Stimulated activated CD8-positive, alpha-beta memory T cell treated with anti-CD3 and anti-CD28 coated beads, Interleukin-15, amount 100 ng/mL, for 24 hours (primary cell): ENCODE measurements around the gene KCND1.
A peak's percentile ranks its signal among the peaks of the same experiment; 100 is the strongest.
"Not testable (repeated sequence)": the region's sequence is repeated elsewhere in the genome, so short reads cannot be mapped to it uniquely, and the experiment has no call there.

Experiments used
- DNase-seq: peaks from one replicate; pipeline ENCODE4 v3.0.0-alpha.2; 2020; ENCODE audit warnings: low read depth

KCND1 gene

DNA sequence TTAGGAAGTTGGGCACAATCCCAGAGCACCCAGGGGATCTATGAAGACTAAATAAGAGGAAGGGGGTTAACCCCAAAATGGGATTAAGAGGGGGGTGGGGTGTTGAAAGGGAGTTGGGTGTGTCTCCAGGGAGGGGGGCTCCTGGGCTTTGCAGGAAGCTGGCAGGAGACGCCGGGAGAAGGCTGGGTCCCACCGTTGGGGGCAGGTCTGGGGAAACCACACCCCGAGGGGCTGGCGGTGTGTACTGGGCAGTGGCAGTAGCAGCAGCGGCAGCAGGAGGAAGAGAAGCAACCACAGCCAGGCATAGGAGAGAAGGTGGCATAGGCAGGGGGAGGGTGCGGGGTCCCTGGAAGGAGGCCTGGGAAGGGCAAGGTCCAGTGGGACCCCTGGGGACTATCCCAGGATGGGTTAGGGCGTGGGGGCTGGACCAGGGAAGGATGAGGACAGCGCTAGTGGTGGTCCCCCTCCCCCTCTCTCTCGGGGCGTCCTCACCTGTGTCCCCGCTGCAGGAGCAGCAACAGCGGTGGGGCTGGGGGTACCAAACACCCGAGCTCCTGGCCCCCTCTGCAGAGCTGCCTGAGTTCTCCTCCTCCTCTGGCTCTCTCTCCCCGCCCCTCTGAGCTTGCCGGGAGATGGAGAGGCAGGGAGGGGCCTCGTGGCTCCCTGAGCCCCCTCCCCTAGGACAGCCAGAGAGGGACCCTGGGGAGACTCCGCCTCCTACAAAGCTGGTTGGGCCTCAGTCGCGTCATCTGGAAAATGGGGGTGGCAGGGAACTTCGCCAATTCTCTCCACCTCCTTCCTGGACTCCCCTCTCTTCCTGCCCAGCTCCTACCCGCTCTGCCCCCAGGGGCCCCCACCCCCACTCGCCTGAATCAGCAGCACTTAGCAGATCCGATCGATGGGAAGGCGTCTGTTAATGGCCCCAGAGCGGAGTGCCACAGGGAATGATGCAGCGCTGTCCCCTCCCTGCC lies at the start of gene KCND1:
Gene KCND1 (minus strand): TSS at position 596 of the 971 bp plus-strand sequence. CDS start 1,573 bp downstream, outside the sequence.
- no peak for DNase-seq

DNA sequence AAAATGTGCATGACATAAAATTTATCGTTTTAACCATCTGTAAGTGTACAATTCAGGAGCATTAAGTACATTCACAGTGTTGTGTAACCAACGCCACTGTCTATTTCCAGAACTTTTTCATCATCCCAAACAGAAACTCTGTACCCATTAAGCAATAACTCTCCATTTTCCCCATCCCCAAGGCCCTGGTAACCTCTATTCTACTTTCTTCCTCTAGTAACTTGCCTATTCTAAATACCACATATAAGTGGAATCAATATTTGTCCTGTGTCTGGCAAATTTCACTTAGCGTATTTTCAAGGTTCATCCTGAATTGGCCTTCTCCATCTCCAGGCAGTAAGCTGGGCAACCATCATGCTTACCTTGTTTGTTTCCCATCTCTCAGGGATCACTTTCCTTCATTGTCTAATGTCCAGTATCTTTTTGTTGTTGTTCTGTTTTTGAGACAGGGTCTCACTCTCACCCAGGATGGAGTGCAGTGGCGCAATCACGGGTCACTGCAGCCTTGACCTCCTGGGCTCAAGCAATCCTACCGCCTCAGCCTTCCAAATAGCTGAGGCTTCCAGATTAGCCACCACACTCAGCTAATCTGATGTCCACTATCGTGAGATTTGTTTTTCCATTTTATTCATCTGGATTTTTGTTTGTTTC lies 48.1 kb upstream of the KCND1 start:
- no peak for DNase-seq

DNA sequence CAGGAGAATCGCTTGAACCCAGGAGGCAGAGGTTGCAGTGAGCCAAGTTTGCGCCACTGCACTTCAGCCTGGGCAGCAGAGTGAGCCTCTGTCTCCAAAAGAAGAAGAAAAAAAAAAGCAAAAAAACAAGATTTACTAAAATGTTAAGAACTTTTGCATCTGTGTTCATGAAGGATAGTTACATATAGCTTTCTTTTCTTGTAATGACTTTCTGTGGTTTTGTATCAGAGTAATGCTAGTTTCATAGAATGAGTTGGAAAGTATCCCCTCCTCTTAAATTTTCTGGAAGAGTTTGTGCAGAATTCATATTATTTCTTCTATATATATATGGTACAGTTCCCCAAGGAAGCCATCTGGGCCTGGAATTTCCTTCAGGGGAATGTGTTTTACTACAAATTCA lies 47.4 kb upstream of the KCND1 start:
- DNase-seq = no peak

DNA sequence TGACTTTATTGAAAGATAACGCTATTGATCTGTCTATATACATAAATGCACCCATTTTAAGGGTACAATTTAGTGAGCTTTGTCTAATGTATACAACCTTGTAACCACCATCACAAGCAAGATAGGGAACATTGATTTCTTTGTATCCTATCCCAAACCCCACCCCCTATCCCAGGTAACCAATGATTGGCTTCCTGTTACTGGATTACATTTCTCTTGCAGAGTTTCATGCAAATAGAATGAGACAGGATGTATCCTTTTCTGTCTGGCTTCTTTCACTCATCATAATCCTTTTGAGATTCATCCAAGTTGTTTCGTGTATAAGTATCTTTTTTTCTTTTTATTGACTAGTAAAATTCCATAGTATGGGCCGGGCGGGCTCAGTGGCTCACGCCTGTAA lies 32.1 kb upstream of the KCND1 start:
- DNase-seq = no peak

DNA sequence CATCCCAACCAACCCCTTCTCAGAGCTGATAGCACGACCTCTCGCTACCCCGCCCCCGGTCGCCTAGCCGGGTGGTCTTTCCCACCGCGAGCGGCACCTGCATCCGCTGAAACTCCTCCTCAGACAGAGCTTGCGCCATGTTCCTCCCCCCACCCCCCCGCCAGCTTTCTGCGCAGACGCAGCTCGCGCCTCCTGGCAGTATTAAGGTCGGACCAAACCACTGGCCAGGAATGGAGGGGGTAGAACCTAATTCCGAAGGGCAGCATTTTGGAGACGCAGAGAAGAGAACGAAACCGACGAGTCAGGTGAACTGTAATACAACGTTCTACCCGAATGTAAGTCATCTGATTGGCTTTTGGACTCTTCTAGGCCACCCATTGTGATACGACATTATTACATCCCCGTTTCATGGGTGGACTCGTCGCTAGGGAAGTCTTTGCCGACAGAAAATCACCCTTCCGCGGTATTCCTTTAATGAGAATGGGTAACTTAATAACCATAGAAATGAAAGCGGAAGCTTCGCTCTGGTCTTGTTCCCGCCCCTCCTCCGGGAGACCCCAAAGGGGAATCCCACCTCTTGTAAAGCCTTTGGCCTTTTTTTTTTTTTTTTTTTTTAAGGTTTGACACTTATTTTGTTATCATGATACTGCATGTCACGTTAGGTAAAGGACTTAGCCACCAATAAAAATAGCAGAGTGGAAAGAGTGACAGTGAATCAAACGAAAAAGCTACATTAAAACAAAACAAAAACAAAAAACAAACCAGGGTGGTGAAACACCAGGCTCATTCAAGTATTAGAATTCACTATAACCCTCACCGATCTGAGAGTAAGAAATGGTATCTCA lies 30.7 kb upstream of the KCND1 start, which contains the start of gene GRIPAP1:
Gene GRIPAP1 (minus strand): TSS at position 174 of the 845 bp plus-strand sequence. CDS start 35 bp downstream, at position 139.
- peak; percentile 41 for DNase-seq

DNA sequence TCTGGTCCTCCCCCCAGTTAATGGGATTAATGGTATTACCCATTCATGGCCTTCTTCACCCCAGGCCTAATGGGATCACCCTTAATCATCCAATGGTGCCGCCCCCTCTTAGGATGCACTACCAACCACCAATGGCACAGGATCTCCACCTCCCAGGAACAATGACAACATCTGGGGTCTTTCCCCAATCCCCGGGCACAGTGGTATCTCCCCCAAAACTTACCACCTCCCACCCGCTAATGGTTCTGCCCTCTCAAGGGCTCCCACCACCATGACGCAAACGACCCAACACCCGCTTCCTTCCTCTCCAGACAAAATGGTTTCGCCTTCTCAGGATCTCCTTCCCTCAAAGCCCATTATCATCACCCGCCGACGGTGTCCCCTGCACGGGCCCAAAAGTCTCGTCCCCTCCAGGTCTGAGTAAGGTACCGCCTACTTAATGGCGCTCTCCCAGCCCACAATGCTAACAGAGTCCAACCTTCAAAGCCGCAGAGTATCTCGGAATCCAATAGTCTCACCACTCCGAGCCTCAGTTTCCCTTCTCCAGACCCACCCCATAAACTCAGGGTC lies 30.0 kb upstream of the KCND1 start:
- DNase-seq = peak; percentile 1

DNA sequence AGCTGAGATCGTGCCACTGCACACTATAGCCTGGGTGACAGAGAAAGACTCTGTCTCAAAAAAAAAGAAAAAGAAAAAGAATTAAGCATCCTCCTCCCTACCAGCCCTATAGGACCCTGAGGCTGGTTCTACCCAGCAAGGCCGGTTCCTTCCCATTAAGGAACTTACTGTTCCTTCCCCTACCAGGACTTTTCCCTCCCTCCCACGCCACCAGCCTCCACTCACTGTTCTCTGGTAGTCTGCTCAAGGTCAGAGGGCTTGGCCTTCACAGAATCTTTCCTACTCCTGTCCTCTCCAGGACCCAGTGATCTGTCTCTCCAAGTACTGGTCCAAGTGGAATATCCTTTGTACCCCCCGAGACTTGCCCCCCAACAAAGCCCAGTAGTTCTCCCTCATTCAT lies 29.0 kb upstream of the KCND1 start:
- no peak for DNase-seq

DNA sequence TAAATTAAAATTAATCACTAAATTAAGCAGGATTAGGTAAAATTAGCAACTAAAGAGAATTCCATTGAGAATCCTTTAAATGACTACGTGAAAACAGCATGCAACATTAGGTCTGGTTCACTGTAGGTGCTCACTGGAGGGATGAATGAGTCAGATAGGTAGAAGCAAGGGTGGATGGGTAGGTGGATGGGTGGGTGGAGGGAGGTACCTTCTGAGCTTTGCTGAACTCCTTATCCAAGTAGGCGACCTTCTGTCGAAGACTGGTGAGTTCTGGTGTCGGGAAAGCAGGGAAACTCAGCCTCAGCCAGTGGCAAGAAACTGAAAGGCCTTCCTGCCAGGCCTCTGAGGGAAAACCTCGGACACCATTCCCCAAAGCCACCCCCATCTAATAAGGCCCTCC lies 27.4 kb upstream of the KCND1 start:
- no peak for DNase-seq

DNA sequence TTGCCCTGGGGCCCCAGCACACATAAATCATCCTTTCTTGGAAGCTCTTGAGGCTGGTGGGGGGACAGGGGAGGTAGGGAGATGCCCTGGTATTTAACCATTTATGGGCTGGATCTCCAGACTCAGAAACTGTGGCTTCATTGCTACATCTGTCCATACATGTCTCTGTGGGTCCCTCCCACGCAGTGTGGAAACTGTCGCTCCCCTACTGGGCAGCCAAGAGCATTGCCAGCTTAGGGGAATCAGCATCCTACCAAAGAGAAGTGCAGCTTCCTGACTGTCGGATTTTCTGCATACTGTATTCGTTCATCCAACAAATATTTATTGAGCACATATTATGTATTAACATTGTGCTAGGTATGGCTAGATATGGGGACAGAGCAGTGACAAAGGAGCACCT lies 26.7 kb upstream of the KCND1 start:
- DNase-seq = no peak

DNA sequence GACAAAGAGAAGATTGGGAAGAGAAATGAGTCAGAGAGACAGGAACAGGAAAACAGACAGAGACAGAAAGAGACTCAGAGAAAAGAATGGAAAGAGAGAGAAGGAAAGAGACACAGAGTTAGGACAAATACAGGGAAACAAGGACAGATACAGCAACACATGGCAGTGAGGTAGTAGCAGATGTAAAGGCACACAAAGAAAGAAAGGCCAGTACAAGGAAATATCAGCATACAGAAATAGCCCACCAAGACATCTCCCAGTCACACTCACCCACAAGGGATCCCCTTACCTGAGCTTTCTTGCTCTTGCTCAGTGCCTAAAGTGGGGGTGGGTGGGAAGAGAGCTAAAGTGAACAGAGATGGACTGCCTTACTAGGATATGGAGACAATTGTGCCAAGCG lies 26.2 kb upstream of the KCND1 start:
- no peak for DNase-seq

DNA sequence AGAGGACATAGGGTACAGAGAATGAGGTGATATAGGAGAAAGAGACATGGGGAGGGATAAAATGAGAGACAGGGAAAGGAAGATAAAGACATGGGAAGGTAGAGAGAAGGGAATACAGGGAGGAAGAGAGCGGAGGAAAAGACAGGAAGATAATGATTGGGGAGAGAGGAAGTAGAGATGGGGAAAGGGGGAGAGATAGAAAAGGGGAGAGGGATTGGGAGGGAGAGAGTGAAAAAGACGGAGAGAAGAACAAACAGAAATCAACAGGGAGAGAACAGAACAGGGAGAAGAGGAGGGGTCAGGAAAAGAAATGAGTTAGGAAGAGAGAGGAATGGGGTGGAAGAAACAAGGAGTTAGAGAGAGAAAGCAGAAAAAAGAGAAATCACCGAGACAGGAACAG lies 25.8 kb upstream of the KCND1 start:
- no peak for DNase-seq

DNA sequence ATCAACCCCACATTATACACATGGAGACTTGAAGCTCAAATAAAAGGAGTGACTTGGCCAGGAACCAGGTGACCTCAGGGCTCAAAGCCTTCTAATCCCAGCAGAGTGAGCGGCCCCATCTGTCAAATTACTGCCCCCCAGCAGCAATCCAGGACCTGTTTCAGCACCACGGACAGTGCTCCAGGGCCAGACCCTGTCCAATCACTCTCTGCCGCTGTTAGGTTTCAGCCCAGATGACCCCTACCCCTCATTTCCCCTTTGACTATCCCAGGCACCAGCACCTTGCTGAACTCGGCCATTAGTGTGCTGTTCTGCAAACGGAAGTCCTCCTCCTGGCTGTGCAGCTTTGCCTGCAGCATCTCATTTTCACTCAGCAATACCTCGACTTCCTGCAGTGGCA lies 25.3 kb upstream of the KCND1 start:
- DNase-seq = no peak

DNA sequence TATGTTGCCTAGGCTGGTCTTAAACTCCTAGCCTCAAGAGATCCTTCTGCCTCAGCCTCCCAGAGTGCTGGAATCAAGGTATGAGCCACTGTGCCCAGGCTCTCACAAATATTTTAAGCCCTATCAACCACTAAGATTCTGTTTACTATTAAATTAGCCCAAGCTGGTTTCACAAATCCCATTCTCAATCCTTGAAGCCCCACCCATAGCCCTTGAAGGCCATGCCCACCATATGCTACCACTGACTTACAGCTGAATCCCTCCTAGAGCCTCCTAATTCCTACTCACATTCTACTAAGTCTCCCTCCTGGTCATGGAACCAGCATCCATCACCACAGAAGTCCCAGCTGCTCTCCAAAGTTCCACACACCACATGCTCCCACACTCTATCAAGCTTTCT lies 20.7 kb upstream of the KCND1 start:
- DNase-seq = no peak

DNA sequence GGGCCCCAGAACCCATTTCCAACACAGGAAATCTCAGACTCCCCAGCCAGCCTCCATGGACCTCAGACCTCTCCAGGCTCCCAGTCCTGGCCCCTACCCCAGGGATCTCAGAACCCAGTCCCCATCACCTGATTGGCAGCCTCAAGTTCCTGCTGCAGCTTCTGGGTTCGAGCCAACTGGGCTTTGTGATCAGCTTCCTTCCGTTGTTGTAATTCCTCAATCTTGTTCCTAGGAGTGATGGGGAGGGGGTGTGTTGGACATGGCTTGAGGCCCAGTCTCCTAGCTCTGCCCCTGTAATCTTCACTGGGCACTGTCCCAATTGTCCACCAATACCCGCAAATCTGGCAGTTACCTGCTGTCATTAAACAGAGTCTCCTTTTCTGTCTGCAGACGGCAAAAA lies 17.8 kb upstream of the KCND1 start:
- no peak for DNase-seq

DNA sequence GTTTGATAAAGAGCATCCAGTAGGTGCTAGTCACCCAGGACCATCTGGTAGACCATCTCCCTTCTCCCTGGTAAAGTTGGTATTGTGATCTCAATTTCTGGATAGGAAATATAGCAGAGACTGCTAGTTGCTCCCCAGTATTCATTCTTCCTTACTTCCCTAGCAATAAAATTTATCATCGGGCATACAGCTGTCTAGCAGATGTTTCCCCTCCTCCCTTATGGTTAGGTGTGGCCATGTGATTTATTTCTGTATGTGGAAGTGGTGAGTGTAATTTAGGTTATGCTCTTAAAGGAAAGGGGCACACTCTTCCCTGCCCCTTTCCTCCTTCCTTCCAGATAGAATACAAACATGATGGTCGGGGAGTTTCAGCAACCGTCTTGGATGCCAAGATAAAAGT lies 12.3 kb upstream of the KCND1 start:
- no peak for DNase-seq

DNA sequence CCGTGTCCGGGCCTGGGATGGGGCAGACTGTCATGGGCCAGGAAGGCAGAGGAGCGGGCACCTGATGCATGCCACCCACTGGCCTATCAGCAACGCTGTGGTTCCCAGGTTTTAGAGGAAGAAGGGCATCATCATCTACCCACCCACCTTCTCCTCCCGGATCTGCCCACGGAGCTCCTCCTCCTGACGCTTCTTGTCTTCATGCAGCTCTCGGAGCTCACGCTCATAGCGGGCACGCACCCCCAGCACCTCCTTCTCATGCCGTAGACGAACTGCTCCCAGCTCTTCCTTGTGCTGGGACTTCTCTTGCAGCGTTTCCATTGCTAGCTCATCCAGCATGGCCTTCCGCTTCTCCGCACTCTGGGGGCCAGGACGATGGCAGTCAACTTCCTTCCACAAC lies 11.4 kb upstream of the KCND1 start:
- no peak for DNase-seq

DNA sequence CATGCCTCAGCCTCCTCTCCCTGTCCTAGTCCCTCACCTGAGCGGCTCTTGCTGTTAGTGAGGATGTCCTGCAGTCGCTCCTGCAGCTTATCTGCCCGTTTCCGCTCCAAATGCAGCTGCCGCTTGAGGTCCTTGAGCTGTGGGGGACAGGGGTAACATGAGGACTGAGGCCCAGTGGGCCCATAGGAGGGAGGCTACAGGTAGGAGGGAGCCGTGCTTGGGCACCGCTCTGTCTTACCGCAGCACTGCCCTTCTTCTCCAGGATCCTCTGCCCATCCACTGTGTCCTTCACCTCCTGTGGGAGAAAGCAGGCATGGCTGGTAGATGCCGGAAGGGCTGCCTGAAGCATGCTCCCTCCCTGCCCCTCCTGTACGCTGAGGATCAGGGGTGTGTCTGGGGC lies 9.5 kb upstream of the KCND1 start:
- DNase-seq = no peak

DNA sequence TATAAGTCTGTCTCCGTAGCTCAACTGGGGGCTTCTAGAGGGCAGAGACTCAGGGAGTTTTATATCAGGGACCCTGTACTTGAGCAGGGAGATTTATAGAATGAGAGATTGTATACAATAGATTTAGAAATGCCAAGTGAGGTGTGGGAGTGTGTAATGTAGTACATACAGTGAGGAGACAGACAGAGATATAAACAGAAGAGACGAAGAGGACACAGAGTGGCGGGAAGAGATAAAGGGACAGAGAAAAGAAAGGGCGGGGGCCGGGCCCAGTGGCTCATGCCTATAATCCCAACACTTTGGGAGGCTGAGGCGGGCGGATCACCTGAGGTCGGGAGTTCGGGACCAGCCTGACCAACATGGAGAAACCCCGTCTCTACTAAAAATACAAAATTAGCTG lies 8.7 kb upstream of the KCND1 start:
- DNase-seq = not testable (repeated sequence)

DNA sequence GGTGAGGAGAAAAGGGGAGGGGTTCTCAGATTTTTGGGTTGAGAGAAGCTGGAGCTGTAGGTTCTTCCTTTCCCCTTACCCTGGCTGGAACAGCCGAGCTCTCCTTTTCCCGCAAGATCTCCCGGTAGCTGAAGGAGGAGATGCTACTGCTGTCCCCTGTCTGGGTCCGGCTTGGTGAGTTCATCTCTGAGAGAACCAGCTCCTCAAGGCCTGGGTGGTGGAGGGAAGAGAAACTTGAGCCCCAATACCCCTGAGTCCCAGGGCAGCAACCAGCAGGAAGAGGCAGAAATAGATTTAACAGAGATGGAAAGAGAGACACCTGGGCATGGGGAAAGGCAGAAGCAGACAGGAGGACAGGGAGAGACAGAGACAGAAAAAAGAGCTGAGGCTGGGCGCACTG lies 6.6 kb upstream of the KCND1 start:
- no peak for DNase-seq

DNA sequence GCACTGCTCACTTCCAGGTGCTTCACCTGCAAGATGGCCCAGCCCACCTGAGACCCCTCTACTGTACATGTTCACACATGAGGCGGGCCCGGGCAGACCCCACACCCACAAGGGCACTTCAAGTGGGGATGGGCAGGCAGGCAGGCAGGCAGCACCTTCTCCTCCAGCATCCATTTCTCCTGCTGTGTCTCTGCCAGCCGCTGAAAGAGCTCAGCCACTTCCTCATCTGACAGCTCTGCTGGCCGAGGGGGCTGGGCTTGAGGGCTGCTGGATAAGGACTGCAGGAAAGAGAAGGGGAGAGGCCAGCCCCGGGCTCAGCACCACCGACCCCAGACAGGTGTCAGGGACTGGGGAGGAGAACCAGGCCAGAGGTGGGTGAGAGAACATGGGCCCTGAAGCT lies 4.4 kb upstream of the KCND1 start:
- no peak for DNase-seq

DNA sequence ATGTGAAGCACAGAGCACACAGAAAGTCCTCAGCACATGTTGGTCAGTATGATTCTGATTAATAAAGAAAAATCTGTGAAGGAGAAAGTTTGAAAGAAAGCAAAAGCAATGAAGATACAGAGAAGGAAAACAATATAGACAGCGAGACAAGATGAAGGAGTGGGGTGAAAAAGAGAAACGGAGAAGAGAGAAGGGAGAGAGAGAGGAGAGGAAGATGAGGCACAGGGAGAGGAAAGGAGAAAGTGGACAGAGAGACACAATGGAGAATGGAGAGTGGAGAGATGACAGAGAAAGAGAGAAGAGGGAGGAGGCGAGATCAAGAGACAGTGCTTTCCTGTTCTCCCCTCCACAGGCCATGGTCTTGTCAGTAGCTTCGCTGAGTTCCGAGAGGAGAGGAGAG lies 3.9 kb upstream of the KCND1 start:
- DNase-seq = no peak

DNA sequence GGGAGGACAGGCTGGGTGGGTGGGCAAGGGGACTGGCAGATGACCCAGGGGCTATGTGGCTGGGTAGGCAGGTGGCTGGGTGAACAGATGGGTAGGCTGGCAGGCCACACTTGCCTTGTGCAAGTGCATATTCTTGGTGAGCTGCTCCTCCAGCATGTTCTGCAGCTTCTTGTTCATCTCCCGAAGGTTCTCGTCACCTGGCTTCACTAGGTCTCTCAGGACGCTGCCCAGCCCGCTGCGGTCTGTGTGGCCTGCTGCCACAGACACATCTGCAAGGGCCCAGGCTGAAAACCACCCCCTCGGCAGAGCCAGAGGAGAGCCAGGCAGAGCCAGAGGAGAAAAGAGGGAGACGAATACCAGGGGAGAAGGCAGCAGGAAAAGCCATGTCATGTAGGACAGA lies 3.4 kb upstream of the KCND1 start:
- no peak for DNase-seq
